ENCODE measurements around the gene SPOCK3.

Gene SPOCK3

DNA sequence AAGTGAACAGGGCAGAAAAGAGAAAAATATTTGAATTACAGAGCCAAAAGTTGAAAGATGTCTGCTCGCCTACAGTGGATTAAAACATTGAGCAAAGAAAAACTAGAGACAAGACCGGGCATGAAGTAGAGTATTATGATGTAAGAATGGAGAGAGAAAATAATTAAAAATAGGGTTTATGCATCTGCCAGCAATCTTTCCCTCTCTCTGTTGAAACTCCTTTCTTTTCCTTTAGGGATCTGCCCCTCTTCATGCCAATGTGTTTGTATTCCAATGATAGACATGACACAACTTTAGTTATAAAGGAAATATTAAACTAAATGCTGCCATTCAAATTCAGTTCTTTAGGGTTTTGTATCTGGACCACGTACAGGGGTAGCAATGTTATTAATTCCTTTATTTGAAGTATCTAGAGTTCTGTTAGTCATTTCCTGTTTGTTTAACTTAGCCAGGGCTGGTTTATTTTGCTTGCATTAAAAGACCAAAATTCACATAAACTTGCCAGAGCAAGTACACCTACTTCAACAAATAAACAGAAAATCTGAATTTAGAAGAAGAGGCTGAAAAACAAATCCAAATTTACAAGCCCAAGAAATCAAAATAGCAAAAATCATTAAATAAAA, 202.6 kb downstream of the SPOCK3 start:
- no peaks in the 10 kb centered on the region for H3K27me3 ChIP-seq (ENCODE audit: control insufficient read depth, insufficient read depth, low read length)
- H3K36me3 ChIP-seq (ENCODE audit: control insufficient read depth, insufficient read depth, low read length): no peaks in the 10 kb centered on the region
- no peaks in the 10 kb centered on the region for H3K9me3 ChIP-seq (ENCODE audit: control insufficient read depth, insufficient read depth, low read length)
- H3K4me1 ChIP-seq (ENCODE audit: control insufficient read depth, insufficient read depth, low read length): no peaks in the 10 kb centered on the region
- H3K9ac ChIP-seq (ENCODE audit: low read depth, low read length): no peak overlapping the region
- H3K4me3 ChIP-seq (ENCODE audit: low read depth, low read length): no peak overlapping the region

DNA sequence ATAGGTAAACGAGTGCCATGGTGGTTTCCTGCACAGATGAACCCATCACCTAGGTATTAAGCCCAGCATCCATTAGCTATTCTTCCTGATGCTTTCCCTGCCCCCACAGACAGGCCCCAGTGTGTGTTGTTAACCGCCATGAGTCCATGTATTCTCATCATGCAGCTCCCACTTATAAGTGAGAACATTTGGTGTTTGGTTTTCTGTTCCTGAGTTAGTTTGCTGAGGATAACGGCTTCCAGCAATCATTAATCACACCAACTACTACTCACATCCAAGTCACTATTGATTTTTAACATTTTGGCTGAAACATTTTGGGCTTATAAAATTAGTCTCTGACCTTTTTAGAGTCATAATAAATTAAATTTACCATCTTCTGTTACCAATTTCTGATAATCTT, 205.3 kb downstream of the SPOCK3 start:
- no peak overlapping the region for H3K9ac ChIP-seq (ENCODE audit: low read depth, low read length)
- no peaks in the 10 kb centered on the region for H3K36me3 ChIP-seq (ENCODE audit: control insufficient read depth, insufficient read depth, low read length)
- H3K27me3 ChIP-seq (ENCODE audit: control insufficient read depth, insufficient read depth, low read length): no peaks in the 10 kb centered on the region
- H3K4me3 ChIP-seq (ENCODE audit: low read depth, low read length): no peak overlapping the region
- H3K9me3 ChIP-seq (ENCODE audit: control insufficient read depth, insufficient read depth, low read length): no peaks in the 10 kb centered on the region
- no peaks in the 10 kb centered on the region for H3K4me1 ChIP-seq (ENCODE audit: control insufficient read depth, insufficient read depth, low read length)

DNA sequence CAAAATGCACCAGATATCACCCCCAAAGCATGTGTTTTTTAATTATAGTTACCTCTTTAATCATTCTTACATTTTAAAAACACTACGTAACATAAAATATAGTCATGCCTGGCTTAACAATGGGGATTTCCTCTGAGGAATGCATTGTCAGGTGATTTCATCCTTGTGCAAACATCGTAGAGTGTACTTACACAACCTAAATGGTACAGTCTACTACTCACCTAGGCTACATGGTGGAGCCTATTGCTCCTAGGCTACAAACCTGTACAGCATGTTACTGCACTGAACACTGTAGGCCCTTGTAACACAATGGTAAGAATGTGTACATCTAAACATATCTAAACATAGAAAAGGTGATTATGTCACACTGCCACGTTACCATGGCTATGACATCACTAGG, 208.6 kb downstream of the SPOCK3 start:
- Histone ChIP-seq H3K9ac (ENCODE audit: low read depth, low read length) (no peak overlapping the region), H3K4me1 (ENCODE audit: control insufficient read depth, insufficient read depth, low read length) (no peaks in the 10 kb centered on the region), H3K36me3 (ENCODE audit: control insufficient read depth, insufficient read depth, low read length) (no peaks in the 10 kb centered on the region), H3K4me3 (ENCODE audit: low read depth, low read length) (no peak overlapping the region), H3K27me3 (ENCODE audit: control insufficient read depth, insufficient read depth, low read length) (no peaks in the 10 kb centered on the region), H3K9me3 (ENCODE audit: control insufficient read depth, insufficient read depth, low read length) (no peaks in the 10 kb centered on the region)

DNA sequence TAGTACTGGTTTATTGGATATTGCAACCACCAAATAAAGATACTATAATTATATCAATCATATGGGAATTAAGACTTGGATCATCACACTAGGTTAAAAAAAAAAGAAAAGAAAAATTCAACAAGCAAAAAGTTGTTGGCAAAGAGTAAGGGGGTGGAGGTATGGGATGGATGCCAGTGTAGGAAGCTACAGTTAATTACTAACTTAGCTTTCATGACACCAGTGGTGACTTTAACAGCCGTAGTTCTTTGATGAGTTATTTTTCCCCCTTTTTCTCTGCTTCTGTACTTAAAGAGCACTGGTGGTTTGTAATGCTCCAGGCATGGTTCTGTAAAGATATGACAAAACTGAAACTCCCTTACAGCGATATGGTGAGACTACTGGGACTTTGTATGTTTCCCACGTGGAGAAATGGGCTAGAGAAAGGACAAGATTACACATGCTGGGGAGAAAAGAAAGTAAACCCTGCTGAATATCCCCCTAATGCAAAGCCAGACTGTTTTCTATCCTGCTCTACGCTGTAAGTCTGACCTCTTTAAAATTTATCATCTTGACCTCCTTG, 210.8 kb downstream of the SPOCK3 start:
- H3K9ac ChIP-seq (ENCODE audit: low read depth, low read length): no peak overlapping the region
- H3K9me3 ChIP-seq (ENCODE audit: control insufficient read depth, insufficient read depth, low read length): no peaks in the 10 kb centered on the region
- H3K4me3 ChIP-seq (ENCODE audit: low read depth, low read length): no peak overlapping the region
- H3K27me3 ChIP-seq (ENCODE audit: control insufficient read depth, insufficient read depth, low read length): no peaks in the 10 kb centered on the region
- no peaks in the 10 kb centered on the region for H3K4me1 ChIP-seq (ENCODE audit: control insufficient read depth, insufficient read depth, low read length)
- H3K36me3 ChIP-seq (ENCODE audit: control insufficient read depth, insufficient read depth, low read length): no peaks in the 10 kb centered on the region

- no peaks in the 10 kb centered on the region for H3K4me1 ChIP-seq (ENCODE audit: control insufficient read depth, insufficient read depth, low read length)
- H3K9ac ChIP-seq (ENCODE audit: low read depth, low read length): no peak overlapping the region
- no peaks in the 10 kb centered on the region for H3K36me3 ChIP-seq (ENCODE audit: control insufficient read depth, insufficient read depth, low read length)
- no peaks in the 10 kb centered on the region for H3K9me3 ChIP-seq (ENCODE audit: control insufficient read depth, insufficient read depth, low read length)
- H3K27me3 ChIP-seq (ENCODE audit: control insufficient read depth, insufficient read depth, low read length): no peaks in the 10 kb centered on the region
- H3K4me3 ChIP-seq (ENCODE audit: low read depth, low read length): no peak overlapping the region
These were observed 212.6 kb downstream of the SPOCK3 start for GRCh38 chr4:167021545-167022155.

GRCh38 chr4:167020410-167020809, 213.9 kb downstream of the SPOCK3 start:
- no peak overlapping the region for H3K4me3 ChIP-seq (ENCODE audit: low read depth, low read length)
- no peaks in the 10 kb centered on the region for H3K9me3 ChIP-seq (ENCODE audit: control insufficient read depth, insufficient read depth, low read length)
- H3K36me3 ChIP-seq (ENCODE audit: control insufficient read depth, insufficient read depth, low read length): no peaks in the 10 kb centered on the region
- H3K9ac ChIP-seq (ENCODE audit: low read depth, low read length): no peak overlapping the region
- H3K27me3 ChIP-seq (ENCODE audit: control insufficient read depth, insufficient read depth, low read length): no peaks in the 10 kb centered on the region
- no peaks in the 10 kb centered on the region for H3K4me1 ChIP-seq (ENCODE audit: control insufficient read depth, insufficient read depth, low read length)

GRCh38 chr4:167014944-167015343, 219.3 kb downstream of the SPOCK3 start:
- Histone ChIP-seq H3K36me3 (ENCODE audit: control insufficient read depth, insufficient read depth, low read length) (no peaks in the 10 kb centered on the region), H3K4me1 (ENCODE audit: control insufficient read depth, insufficient read depth, low read length) (no peaks in the 10 kb centered on the region), H3K9ac (ENCODE audit: low read depth, low read length) (no peak overlapping the region), H3K9me3 (ENCODE audit: control insufficient read depth, insufficient read depth, low read length) (no peaks in the 10 kb centered on the region), H3K4me3 (ENCODE audit: low read depth, low read length) (no peak overlapping the region), H3K27me3 (ENCODE audit: control insufficient read depth, insufficient read depth, low read length) (no peaks in the 10 kb centered on the region)

- Histone ChIP-seq H3K4me3 (ENCODE audit: low read depth, low read length) (no peak overlapping the region), H3K36me3 (ENCODE audit: control insufficient read depth, insufficient read depth, low read length) (no peaks in the 10 kb centered on the region), H3K9me3 (ENCODE audit: control insufficient read depth, insufficient read depth, low read length) (no peaks in the 10 kb centered on the region), H3K4me1 (ENCODE audit: control insufficient read depth, insufficient read depth, low read length) (no peaks in the 10 kb centered on the region), H3K27me3 (ENCODE audit: control insufficient read depth, insufficient read depth, low read length) (no peaks in the 10 kb centered on the region), H3K9ac (ENCODE audit: low read depth, low read length) (no peak overlapping the region)
These were observed 231.0 kb downstream of the SPOCK3 start for GRCh38 chr4:167003326-167003725.

DNA sequence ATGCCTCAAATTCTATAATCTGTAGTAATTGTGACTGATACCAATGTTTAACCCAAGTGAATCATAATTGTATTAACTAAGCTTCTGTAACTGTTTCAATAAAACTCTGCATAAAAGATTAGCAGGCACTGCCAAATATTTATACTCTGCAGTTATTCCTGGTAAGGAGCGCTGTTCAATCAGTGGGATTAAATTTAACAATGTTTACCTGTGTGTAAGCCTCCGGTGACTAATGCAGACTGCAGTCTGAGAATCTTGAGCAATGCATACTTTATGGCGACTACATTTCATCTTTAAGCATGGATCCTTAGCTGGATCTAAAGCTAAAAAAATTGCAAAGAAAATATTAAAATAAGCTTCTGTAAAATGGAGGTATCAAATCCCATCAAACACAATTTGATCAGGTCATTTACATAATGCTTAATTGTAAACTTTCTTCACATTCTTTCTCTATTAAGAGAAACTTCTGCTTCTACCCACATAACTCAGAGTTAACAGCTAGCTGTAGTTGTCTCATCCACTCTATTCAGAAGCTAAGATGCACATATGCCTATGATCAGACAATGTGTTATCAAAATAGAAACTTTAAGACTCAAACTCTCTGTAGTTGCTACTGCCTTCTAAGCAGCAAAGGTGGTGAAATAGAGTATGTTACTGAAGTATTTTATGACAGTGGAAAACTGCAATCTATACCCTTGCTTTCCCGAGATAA, 234.0 kb downstream of the SPOCK3 start:
- H3K27me3 ChIP-seq (ENCODE audit: control insufficient read depth, insufficient read depth, low read length): no peaks in the 10 kb centered on the region
- no peaks in the 10 kb centered on the region for H3K9me3 ChIP-seq (ENCODE audit: control insufficient read depth, insufficient read depth, low read length)
- H3K4me3 ChIP-seq (ENCODE audit: low read depth, low read length): no peak overlapping the region
- H3K9ac ChIP-seq (ENCODE audit: low read depth, low read length): no peak overlapping the region
- no peaks in the 10 kb centered on the region for H3K4me1 ChIP-seq (ENCODE audit: control insufficient read depth, insufficient read depth, low read length)
- no peaks in the 10 kb centered on the region for H3K36me3 ChIP-seq (ENCODE audit: control insufficient read depth, insufficient read depth, low read length)

GRCh38 chr4:166996216-166996615, 238.1 kb downstream of the SPOCK3 start:
- Histone ChIP-seq H3K36me3 (ENCODE audit: control insufficient read depth, insufficient read depth, low read length) (no peaks in the 10 kb centered on the region), H3K9ac (ENCODE audit: low read depth, low read length) (no peak overlapping the region), H3K4me1 (ENCODE audit: control insufficient read depth, insufficient read depth, low read length) (no peaks in the 10 kb centered on the region), H3K4me3 (ENCODE audit: low read depth, low read length) (no peak overlapping the region), H3K9me3 (ENCODE audit: control insufficient read depth, insufficient read depth, low read length) (no peaks in the 10 kb centered on the region), H3K27me3 (ENCODE audit: control insufficient read depth, insufficient read depth, low read length) (no peaks in the 10 kb centered on the region)

DNA sequence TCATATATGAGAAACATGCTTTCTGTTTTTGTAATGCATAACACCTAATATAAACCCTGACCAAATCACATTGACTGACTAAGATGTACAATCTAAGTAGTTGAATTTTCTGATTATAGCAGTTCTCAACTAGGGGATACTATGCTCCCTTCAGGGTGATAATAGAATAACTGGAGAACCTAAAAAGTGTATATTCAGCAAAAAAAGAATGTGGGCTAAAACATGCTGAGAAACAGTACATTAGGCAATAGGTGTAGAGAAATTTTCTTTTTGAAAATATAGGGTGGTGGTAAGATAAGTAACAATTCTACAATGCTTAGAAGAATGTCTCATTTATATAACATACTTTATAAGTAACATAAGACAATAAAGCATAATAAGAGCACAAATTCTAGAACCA, 239.6 kb downstream of the SPOCK3 start:
- Histone ChIP-seq H3K36me3 (ENCODE audit: control insufficient read depth, insufficient read depth, low read length) (no peaks in the 10 kb centered on the region), H3K9ac (ENCODE audit: low read depth, low read length) (no peak overlapping the region), H3K4me3 (ENCODE audit: low read depth, low read length) (no peak overlapping the region), H3K9me3 (ENCODE audit: control insufficient read depth, insufficient read depth, low read length) (no peaks in the 10 kb centered on the region), H3K4me1 (ENCODE audit: control insufficient read depth, insufficient read depth, low read length) (no peaks in the 10 kb centered on the region), H3K27me3 (ENCODE audit: control insufficient read depth, insufficient read depth, low read length) (no peaks in the 10 kb centered on the region)
